Cardiac muscle cell (in vitro differentiated cells and primary cell): ENCODE data around the gene EAPP. TPM values are rescaled to one million over a fixed set of nuclear protein-coding genes. Genes with fewer than 3 reads are reported as not detected.
"Not testable (repeated sequence)": the region's sequence is repeated elsewhere in the genome, so short reads cannot be mapped to it uniquely, and the experiment has no call there.

Experiments
- DNase-seq, 2 donors: peaks; one replicate each; pipeline versions ENCODE4 v3.0.0 to v3.0.0-alpha.2; 2010 to 2017; ENCODE audit warnings: low read depth in 1 of 2, low spot score in 1 of 2
- H3K27ac ChIP-seq: fragments of 200-600 bp; sonication (generic); 2 replicates; pipeline ENCODE4 v1.5.1; 2016
- H3K27me3 ChIP-seq: fragments of 200-600 bp; sonication (generic); 2 replicates; pipeline ENCODE4 v1.6.0; 2016; ENCODE audit warnings: control low read depth
- H3K36me3 ChIP-seq: fragments of 200-600 bp; sonication (generic); 2 replicates; pipeline ENCODE4 v1.5.1; 2016; ENCODE audit warnings: control low read depth
- H3K4me1 ChIP-seq: fragments of 200-600 bp; sonication (generic); 2 replicates; pipeline ENCODE4 v1.8.1; 2017; ENCODE audit warnings: low read depth, mild to moderate bottlenecking, mixed run types
- H3K4me3 ChIP-seq: fragments of 200-600 bp; sonication (generic); 2 replicates; pipeline ENCODE4 v1.5.1; 2016; ENCODE audit warnings: mild to moderate bottlenecking
- H3K9me3 ChIP-seq: fragments of 200-600 bp; sonication (generic); 2 replicates; pipeline ENCODE4 v1.5.1; 2017; ENCODE audit warnings: low read depth, mild to moderate bottlenecking, control low read depth
- polyA plus RNA-seq: library from polyadenylated mRNA; unstranded; fragments of >200 nt; fragmentation: Nextera tagmentation; extraction: Ambion mirVana; gene quantifications from 2 replicates; pipeline ENCODE4 v1.2.1, GENCODE V29; 2016
- total RNA-seq: library from RNA; depleted of rRNA; stranded (reverse); fragments of >200 nt; gene quantifications from 2 replicates; pipeline ENCODE4 v1.2.3, GENCODE V29; 2016
- TF ChIP-seq, protein P1 (sequence below): IDR thresholded peaks from 2 replicates; pipeline ENCODE4 v1.5.1; 2012; ENCODE audit warnings: low read depth, mild to moderate bottlenecking, low read length

EAPP gene
- total and polyA plus RNA-seq, 2 experiments from 2014 or later = 42.4 to 53.2 TPM

DNA sequence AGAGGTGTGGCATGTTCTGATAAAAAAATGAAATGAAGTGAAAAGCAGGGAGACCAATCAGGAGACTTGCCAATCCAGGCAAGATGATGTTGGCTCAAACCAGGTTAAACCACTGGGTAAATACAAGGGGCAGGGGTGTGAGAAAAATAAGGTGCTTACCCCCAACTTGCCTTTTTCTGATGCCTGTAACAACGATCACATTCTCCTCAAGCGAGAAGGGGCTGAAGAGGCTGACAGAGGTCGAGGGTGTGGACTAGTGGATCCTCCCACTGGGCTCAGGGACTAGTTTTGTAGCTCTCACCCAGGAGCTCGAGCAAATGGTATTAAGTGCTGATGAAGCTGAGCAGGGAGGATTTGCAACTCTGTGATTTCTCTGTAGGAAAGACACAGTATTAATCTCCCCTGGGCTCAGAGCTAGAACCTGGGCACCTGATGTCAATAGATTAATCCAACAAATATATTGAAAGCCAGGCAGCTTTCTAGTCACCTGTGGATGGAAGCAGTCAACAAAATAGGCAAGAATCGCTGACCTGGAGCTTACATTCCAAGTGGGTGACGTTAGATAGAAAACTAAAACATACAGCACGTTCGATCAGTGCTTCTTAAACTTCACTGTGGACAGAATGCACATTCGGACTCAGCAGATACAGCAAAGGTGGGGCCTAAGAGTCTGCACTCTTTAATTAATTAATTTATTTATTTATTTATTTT lies 15.2 kb upstream of the EAPP start:
- H3K4me3 ChIP-seq = no peak overlapping the region
- no peak for DNase-seq
- peaks cover 3% of the 10 kb centered on the region for H3K4me1 ChIP-seq
- peak overlapping the region; percentile 66 for H3K27ac ChIP-seq
- H3K36me3 ChIP-seq = no peaks in the 10 kb centered on the region
- TF ChIP-seq, protein P1, sequence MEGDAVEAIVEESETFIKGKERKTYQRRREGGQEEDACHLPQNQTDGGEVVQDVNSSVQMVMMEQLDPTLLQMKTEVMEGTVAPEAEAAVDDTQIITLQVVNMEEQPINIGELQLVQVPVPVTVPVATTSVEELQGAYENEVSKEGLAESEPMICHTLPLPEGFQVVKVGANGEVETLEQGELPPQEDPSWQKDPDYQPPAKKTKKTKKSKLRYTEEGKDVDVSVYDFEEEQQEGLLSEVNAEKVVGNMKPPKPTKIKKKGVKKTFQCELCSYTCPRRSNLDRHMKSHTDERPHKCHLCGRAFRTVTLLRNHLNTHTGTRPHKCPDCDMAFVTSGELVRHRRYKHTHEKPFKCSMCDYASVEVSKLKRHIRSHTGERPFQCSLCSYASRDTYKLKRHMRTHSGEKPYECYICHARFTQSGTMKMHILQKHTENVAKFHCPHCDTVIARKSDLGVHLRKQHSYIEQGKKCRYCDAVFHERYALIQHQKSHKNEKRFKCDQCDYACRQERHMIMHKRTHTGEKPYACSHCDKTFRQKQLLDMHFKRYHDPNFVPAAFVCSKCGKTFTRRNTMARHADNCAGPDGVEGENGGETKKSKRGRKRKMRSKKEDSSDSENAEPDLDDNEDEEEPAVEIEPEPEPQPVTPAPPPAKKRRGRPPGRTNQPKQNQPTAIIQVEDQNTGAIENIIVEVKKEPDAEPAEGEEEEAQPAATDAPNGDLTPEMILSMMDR = no peak
- H3K9me3 ChIP-seq = no peaks in the 10 kb centered on the region
- H3K27me3 ChIP-seq = no peaks in the 10 kb centered on the region

DNA sequence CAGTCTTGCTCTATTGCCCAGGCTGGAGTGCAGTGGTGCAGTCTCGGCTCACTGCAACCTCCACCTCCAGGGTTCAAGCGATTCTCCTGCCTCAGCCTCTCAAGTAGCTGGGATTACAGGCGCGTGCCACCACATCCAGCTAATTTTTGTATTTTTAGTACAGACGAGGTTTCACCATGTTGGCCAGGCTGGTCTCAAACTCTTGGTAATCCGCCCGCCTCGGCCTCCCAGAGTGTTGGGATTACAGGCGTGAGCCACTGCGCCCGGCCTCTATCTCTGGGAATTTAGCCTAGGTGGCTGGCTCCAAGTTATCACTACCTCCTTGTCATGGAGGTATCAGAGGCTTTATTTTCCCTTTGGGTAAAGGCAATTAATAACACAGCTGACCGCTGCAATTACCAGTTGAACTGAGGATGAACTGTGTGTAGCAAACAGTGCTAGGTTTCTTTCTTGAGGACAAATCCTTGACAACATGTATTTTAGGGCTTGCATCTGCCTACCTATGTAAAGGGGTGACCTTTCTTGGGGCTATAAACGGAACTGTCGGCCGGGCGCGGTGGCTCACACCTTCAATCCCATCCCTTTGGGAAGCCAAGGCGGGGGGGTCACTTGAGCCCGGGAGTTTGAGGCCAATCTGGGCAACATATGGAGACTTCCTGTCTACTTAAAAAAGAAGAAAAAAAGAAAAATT lies 9.9 kb upstream of the EAPP start:
- H3K9me3 ChIP-seq, H3K27ac ChIP-seq, H3K4me3 ChIP-seq, H3K27me3 ChIP-seq, DNase-seq, H3K36me3 ChIP-seq, H3K4me1 ChIP-seq: not testable (repeated sequence)

DNA sequence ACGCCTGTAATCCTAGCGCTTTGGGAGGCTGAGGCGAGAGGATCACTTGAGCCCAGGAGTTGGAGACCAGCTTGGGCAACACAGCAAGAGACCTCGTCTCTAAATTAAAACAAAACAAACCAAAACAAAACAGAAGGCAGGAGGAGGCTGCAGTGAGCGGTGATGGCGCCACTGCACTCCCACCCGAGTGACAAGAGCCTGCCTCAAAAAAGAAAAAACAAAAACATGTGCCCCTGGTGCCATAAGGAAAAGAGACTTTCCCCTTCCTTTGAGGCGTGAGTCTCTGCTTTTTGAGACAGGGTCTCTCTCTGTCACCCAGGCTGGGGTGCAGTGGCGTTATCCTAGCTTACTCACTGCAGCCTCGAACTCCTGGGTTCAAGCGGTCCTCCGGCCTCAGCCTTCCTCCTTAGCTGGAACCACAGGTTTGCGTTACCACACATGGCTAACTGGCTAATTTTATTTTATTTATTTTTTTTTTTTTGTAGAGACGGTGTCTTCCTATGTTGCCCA lies 9.0 kb upstream of the EAPP start:
- H3K4me3 ChIP-seq = no peak overlapping the region
- DNase-seq = no peak
- no peaks in the 10 kb centered on the region for H3K36me3 ChIP-seq
- H3K4me1 ChIP-seq = no peaks in the 10 kb centered on the region
- no peaks in the 10 kb centered on the region for H3K27me3 ChIP-seq
- H3K9me3 ChIP-seq = no peaks in the 10 kb centered on the region
- TF ChIP-seq, protein P1 = no peak
- H3K27ac ChIP-seq = no peak overlapping the region

DNA sequence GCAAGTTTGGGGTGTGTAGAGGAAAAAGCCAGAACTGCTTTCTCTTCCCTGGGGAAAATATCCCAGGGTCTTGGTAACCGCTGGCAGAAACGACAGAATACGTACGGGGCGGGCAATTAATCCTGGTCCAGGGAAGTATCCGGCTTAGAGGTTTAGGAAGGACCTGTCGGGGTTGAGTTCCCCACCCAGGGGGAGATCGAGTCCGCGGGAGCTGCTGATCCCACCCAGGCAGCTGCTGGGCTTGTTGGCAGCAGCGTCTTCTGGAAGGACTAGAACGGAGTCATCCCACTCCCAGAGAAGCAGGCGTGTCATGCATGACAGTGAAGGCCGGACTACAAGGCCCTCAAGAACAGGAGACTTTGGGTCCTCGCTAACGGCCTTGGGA lies 7.6 kb upstream of the EAPP start:
- not testable (repeated sequence) for DNase-seq, H3K36me3 ChIP-seq

DNA sequence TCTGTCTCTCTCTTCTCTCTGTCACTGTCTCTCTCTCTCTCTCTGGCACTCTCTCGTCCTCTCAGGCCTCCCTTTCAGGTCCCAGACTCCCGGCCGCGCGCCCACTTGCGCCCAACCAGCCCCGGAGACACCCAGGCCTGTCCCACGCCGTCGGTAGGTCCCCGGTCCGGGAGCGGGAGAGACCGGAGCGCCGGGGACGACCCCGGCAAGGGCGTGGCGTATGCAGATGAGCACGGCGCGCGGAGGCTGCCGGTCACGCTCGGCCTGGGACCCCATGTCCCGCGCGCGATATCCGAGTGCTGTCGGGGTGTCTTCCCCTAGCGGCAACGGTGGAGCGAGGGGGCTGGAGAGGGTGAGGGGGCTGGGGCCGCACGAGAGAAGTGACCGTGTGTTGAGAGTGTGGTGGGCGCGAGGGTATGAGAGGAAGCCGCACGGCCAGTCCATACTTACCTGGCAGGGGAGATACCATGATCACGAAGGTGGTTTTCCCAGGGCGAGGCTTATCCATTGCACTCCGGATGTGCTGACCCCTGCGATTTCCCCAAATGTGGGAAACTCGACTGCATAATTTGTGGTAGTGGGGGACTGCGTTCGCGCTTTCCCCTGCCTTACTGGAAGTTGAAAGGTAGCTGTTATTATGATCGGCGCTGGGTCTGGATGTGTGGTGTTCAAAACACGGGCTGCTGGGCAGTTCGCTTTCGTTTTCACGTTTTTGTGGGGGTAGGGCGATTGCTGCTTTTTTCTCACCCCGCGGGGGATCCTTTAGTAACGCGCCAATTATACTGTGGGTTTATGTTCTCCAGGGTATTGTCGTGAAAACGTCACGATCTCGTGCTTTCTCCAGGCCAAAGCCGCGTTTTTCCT lies 7.0 kb upstream of the EAPP start:
- H3K27me3 ChIP-seq, H3K4me3 ChIP-seq, H3K9me3 ChIP-seq, DNase-seq, H3K4me1 ChIP-seq, H3K36me3 ChIP-seq, H3K27ac ChIP-seq: not testable (repeated sequence)

More for the DNA sequence above, 7.6 kb upstream of the EAPP start:
- H3K9me3 ChIP-seq, H3K27me3 ChIP-seq, H3K4me3 ChIP-seq, H3K4me1 ChIP-seq, H3K27ac ChIP-seq: not testable (repeated sequence)

DNA sequence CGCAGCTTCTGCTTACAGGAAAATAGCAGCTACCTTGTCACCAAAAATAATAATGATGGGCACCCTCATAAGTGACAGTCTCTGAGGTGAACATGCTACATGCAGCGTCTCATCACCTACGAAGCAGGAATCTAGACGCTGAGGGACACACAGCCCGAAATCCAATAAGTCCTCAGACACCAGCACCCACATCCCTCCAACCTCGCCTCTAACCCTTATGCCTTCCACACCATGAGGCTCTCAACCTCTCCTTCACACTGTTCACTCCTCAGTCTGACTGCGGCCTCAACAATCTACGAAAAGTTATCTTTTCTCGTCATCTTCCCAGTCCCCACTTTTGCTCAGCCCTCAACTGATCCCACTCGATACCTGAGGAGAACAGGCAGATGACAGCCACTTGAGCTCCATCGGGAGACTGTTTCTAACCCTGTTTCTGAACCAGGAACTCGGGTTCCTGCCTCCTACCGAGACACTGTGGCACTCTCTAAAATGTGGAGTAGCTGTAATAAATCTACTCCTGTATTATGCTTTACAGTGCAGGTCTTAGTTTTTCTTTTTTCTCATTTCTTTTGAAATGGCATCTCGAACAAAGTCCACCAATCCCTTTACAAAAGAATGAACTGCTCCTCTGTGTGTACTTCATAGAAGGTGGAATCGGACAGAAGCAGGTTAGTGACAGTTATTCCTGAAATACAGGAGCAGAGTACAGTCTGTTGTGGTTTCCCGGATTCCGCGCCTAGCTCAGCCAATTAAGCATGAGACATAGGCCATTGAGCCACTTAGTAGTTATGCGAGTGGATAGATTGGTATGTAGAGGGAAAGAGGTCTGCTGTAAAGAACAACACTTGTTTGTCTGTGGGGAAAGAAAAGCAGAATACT lies 919 bp upstream of the EAPP start:
- H3K27ac ChIP-seq = peak overlapping the region; percentile 97
- not testable (repeated sequence) for H3K27me3 ChIP-seq, H3K9me3 ChIP-seq, H3K36me3 ChIP-seq, DNase-seq, H3K4me1 ChIP-seq
- H3K4me3 ChIP-seq = peak overlapping the region; percentile 65

DNA sequence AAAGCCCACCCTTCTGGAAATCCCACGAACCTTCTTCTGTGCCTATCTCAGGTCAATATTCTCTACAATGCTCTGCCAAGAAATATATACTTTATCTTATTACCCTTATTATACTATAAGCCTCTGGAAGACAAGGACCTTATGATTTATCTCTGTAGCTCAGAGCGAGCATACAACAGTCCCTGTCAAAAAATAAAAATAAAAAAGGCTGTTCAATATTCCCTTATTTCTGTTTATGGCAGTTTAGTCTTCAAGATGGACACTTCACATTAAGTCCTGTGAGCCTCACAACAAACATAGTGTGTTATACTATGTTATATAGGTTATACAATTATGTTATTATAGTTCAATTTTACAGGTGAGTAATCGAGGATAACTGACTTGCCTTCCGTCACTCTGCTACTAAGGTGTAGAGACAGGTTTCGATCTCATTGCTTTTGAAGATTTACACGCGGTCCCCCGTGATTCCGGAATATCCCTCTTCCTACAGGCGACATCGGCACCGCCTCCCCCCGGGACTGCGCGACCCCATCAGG lies 562 bp downstream of the EAPP start:
- no peaks in the 10 kb centered on the region for H3K27me3 ChIP-seq
- TF ChIP-seq, protein P1 = no peak
- H3K9me3 ChIP-seq = no peaks in the 10 kb centered on the region
- H3K36me3 ChIP-seq = peaks cover 11% of the 10 kb centered on the region
- DNase-seq = no peak
- H3K4me3 ChIP-seq = peak overlapping the region; percentile 65
- peak overlapping the region; percentile 97 for H3K27ac ChIP-seq
- peaks cover 5% of the 10 kb centered on the region for H3K4me1 ChIP-seq

DNA sequence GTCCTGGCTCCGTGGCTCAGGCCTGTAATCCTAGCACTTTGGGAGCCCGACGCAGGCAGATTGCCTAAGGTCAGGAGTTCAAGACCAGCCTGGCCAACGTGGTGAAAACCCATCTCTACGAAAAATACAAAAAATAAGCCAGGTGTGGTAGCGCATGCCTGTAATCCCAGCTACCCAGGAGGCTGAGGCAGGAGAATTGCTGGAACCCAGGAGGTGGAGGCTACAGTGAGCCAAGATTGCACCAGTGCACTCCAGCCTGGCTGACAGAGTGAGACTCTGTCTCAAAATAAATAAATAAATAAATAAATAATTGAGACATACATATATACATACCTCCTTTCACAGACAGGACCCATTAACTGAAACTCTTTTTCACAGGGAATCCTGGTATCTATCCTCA lies 1.4 kb downstream of the EAPP start:
- H3K4me3 ChIP-seq = peak overlapping the region; percentile 65
- H3K4me1 ChIP-seq, DNase-seq, H3K27me3 ChIP-seq, H3K27ac ChIP-seq, H3K9me3 ChIP-seq: not testable (repeated sequence)
- H3K36me3 ChIP-seq = peaks cover 15% of the 10 kb centered on the region
